Tibial artery (tissue), 4 donors: ENCODE results near the gene BCL2L14.

ENCODE experiments used
- DNase-seq, 2 donors: peaks; one replicate each; pipeline ENCODE4 v3.0.0-alpha.2; 2019
- H3K27ac ChIP-seq, 2 donors: fragments of 200-600 bp; sonication (generic) in 1 of 2; 1 replicate in 1 of 2; 2 replicates in 1 of 2; pipeline ENCODE4 v1.5.1; 2018 to 2019; ENCODE audit warnings: mild to moderate bottlenecking in 1 of 2
- H3K27me3 ChIP-seq, 2 donors: fragments of 200-600 bp; sonication (generic) in 1 of 2; one replicate each; pipeline versions ENCODE4 v1.5.1 to v1.6.0; 2016 to 2019
- H3K36me3 ChIP-seq, 3 donors: fragments of 200-600 bp; sonication (generic) in 2 of 3; one replicate each; pipeline ENCODE4 v1.5.1; 2016 to 2019; ENCODE audit warnings: mild to moderate bottlenecking in 2 of 3
- H3K4me1 ChIP-seq, 4 donors: fragments of 200-600 bp; sonication (generic) in 2 of 4; 1 replicate in 3 of 4; 2 replicates in 1 of 4; pipeline ENCODE4 v1.5.1; 2016 to 2019
- H3K4me3 ChIP-seq, 2 donors: fragments of 200-600 bp; sonication (generic) in 1 of 2; 1 replicate in 1 of 2; 2 replicates in 1 of 2; pipeline ENCODE4 v1.5.1; 2018 to 2019; ENCODE audit warnings: mild to moderate bottlenecking in 2 of 2
- H3K9me3 ChIP-seq, 3 donors: fragments of 200-600 bp; sonication (generic) in 1 of 3; one replicate each; pipeline ENCODE4 v1.5.1; 2016 to 2019
- intact Hi-C: fragments of 100-400 bp; cut with DNase I; formaldehyde crosslinking; loops from one replicate; pipeline ENCODE4 v1.15.0; 2023; ENCODE audit warnings: low total_unique reads
- TF ChIP-seq, protein P1 (sequence below), 2 experiments: fragments of 200-600 bp in 1 of 2; fragments of 450-650 bp in 1 of 2; IDR thresholded peaks; one replicate each; pipeline ENCODE4 v1.5.1; 2017 to 2019; ENCODE audit warnings: antibody characterized with exemption in 2 of 2, mild to moderate bottlenecking in 1 of 2, moderate library complexity in 1 of 2

Gene BCL2L14

DNA sequence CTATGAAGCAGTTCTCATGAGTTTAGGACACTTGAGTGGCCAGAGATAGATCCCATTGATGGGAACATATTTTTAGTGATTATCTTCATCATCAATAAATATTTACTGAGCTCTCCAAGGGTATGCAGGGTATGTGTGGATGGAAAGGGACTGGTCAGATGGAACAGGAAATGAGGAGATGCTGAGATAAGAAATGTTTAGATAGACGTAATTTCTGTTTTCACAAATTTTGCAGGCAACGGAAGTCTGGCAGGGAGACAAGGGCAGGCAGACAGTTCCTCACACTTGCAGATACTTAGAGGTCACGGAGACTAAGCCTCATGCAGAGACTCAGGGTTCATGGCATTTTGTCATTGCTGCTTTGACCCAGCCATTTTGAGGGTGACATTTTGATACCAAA lies 24.3 kb downstream of the BCL2L14 start:
- TF ChIP-seq, protein P1, sequence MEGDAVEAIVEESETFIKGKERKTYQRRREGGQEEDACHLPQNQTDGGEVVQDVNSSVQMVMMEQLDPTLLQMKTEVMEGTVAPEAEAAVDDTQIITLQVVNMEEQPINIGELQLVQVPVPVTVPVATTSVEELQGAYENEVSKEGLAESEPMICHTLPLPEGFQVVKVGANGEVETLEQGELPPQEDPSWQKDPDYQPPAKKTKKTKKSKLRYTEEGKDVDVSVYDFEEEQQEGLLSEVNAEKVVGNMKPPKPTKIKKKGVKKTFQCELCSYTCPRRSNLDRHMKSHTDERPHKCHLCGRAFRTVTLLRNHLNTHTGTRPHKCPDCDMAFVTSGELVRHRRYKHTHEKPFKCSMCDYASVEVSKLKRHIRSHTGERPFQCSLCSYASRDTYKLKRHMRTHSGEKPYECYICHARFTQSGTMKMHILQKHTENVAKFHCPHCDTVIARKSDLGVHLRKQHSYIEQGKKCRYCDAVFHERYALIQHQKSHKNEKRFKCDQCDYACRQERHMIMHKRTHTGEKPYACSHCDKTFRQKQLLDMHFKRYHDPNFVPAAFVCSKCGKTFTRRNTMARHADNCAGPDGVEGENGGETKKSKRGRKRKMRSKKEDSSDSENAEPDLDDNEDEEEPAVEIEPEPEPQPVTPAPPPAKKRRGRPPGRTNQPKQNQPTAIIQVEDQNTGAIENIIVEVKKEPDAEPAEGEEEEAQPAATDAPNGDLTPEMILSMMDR (IDR thresholded peaks at IDR 0.05): no peak
- intact Hi-C loops: no loop called here
- Histone ChIP-seq H3K27me3 (no peaks in the 10 kb centered on the region), H3K27ac (no peak overlapping the region), H3K36me3 (no peaks in the 10 kb centered on the region), H3K9me3 (no peaks in the 10 kb centered on the region), H3K4me1 (peaks cover 0 to 26% (median 4%) of the 10 kb centered on the region in 4 donors), H3K4me3 (no peak overlapping the region)
- no peak for DNase-seq

DNA sequence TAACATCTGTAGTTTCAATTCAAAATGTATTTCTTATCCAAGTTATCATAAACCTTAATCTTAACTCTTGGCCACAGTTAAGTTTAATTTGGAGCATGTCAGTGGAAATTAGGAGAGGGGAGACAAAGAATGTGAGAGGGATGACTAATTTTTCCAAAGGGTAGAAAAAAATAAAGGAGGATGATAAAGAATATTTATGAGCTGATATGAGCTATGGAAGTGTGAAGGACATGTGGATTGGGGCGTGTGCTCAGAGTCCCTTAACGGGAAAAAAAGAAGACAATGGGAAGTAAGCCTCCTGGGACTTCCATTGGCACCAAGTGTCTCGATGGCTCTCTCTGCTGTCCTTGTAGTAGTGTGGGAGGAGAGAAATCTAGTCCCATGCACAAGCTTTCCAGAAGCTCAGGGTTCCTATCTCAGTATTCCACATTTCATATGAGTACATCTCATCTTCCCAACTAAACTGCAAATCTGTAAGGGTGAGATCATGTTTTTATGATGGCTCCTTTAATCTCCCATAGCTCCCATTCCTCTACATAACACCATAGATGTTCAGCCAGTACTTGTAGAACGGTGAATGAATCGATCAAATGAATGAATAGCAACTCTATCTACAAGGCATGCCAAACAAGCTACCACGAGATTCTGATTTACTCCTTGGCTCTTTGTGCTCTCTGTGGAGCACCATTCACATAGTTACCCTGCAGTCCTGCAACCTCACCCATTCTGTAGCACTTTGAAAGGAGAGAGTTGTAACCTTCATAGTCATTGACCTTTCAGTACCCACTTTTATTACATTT lies 27.4 kb downstream of the BCL2L14 start:
- peaks cover 0 to 3% (median 0%) of the 10 kb centered on the region in 4 donors for H3K4me1 ChIP-seq
- TF ChIP-seq, protein P1 (IDR thresholded peaks at IDR 0.05): no peak
- no peak for DNase-seq
- intact Hi-C loops: no loop called here
- no peak overlapping the region for H3K27ac ChIP-seq
- no peak overlapping the region for H3K4me3 ChIP-seq
- no peaks in the 10 kb centered on the region for H3K9me3 ChIP-seq
- H3K36me3 ChIP-seq: peaks cover 0 to 6% (median 0%) of the 10 kb centered on the region in 3 donors
- H3K27me3 ChIP-seq: no peaks in the 10 kb centered on the region

DNA sequence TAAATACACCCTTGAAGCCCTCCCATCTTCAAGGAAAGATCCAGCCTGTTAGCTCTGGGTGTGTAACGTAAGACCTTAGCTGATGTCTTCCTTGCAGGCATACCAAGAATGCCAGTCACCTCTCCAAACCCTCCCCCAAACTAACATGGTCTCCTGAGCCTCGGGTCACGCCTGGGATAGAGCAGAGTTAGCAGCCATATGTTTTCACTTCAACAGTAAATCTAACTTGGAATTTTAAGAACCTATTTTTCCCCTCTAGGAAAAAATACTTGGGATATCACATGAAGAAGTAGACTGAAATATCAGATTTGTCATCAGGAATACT lies 27.9 kb downstream of the BCL2L14 start:
- H3K4me1 ChIP-seq: no peaks in the 10 kb centered on the region
- DNase-seq: no peak
- H3K27ac ChIP-seq: no peak overlapping the region
- intact Hi-C loops: no loop called here
- H3K27me3 ChIP-seq: no peaks in the 10 kb centered on the region
- H3K4me3 ChIP-seq: no peak overlapping the region
- TF ChIP-seq, protein P1 (IDR thresholded peaks at IDR 0.05): no peak
- peaks cover 0 to 6% (median 0%) of the 10 kb centered on the region in 3 donors for H3K36me3 ChIP-seq
- no peaks in the 10 kb centered on the region for H3K9me3 ChIP-seq

DNA sequence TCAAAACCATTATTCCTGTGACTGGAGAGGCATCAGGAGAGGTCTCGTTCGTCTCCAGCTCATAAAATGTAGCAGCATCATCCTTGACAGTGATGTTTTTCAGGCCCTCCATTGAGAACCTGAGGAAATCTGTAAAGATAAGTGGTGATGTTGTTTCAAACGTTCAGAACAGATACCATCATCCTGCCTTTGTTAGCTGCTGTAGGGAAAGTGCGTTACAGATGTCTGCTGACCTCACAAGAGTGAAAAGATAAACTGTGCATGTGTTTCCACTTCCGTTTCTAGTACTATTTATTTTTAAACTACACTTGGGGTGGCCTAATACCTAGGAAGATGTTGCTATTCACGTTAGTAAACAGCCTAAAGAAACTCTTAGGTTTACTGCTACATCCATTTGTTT lies 28.4 kb downstream of the BCL2L14 start:
- TF ChIP-seq, protein P1 (IDR thresholded peaks at IDR 0.05): no peak
- Histone ChIP-seq H3K9me3 (no peaks in the 10 kb centered on the region), H3K27ac (no peak overlapping the region), H3K27me3 (no peaks in the 10 kb centered on the region), H3K4me1 (no peaks in the 10 kb centered on the region), H3K4me3 (no peak overlapping the region), H3K36me3 (peaks cover 0 to 6% (median 0%) of the 10 kb centered on the region in 3 donors)
- DNase-seq: no peak
- intact Hi-C loops: no loop called here

DNA sequence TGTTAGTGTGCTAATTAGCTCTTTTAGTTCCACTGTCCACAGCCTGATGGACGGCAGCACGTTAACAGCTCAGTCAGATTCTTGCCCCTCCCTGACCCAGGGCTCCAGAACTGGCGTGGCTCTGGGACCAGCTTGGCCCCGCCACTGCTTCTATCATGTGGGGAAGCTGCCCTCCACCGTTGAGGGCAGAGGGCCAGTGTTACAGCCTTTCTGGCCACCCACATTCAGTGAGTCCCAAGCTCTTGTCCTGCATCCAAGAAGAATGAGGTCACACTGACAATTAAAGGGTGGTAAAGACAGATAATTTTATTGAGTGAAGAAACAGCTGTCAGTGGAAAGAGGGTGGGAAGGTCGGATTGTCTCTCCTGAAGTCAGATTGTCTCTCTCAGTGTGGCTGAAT lies 36.9 kb downstream of the BCL2L14 start:
- TF ChIP-seq, protein P1 (IDR thresholded peaks at IDR 0.05): no peak
- Histone ChIP-seq H3K4me1 (no peaks in the 10 kb centered on the region), H3K9me3 (peaks cover 0 to 16% (median 11%) of the 10 kb centered on the region in 3 donors), H3K36me3 (peaks cover 0 to 3% (median 2%) of the 10 kb centered on the region in 3 donors), H3K4me3 (no peak overlapping the region), H3K27me3 (no peaks in the 10 kb centered on the region), H3K27ac (no peak overlapping the region)
- DNase-seq: no peak
- intact Hi-C loops: no loop called here
